NCI-H1694 treated with DMSO at 0.1 percent for 48 hours (cell line): ENCODE results near the gene SNAP47.
A peak's percentile ranks its signal among the peaks of the same experiment; 100 is the strongest.

Experiments used
- DNase-seq: peaks from one replicate; lab custom pipeline; 2025; lab: John Stamatoyannopoulos, UW

SNAP47 gene

GRCh38 chr1:227749225-227749624, 14.0 kb downstream of the SNAP47 start:
- DNase-seq: no peak

- no peak for DNase-seq
Observed at GRCh38 chr1:227749916-227750710, 14.9 kb downstream of the SNAP47 start.

- DNase-seq: peak; percentile 15
Observed at GRCh38 chr1:227753999-227754711, 18.9 kb downstream of the SNAP47 start.

- DNase-seq: no peak
Observed at GRCh38 chr1:227754958-227755357, 19.7 kb downstream of the SNAP47 start.

- DNase-seq: no peak
Observed at GRCh38 chr1:227756172-227756959, 21.1 kb downstream of the SNAP47 start.

- no peak for DNase-seq
Observed at GRCh38 chr1:227757781-227758180, 22.5 kb downstream of the SNAP47 start.

- no peak for DNase-seq
Observed at GRCh38 chr1:227758366-227758765, 23.1 kb downstream of the SNAP47 start.

GRCh38 chr1:227759341-227760300, 24.4 kb downstream of the SNAP47 start:
- DNase-seq: peak; percentile 85

- DNase-seq: no peak
Observed at GRCh38 chr1:227760377-227760776, 25.1 kb downstream of the SNAP47 start.

- DNase-seq: no peak
Observed at GRCh38 chr1:227761621-227762230, 26.5 kb downstream of the SNAP47 start.

- DNase-seq: peak; percentile 72
Observed at GRCh38 chr1:227762231-227762911, 27.1 kb downstream of the SNAP47 start.

- DNase-seq: no peak
Observed at GRCh38 chr1:227763246-227764018, 28.2 kb downstream of the SNAP47 start.

- no peak for DNase-seq
Observed at GRCh38 chr1:227764019-227764391, 28.8 kb downstream of the SNAP47 start.

GRCh38 chr1:227765261-227766014, 30.2 kb downstream of the SNAP47 start:
- no peak for DNase-seq

GRCh38 chr1:227766015-227766634, 30.9 kb downstream of the SNAP47 start:
- peak; percentile 50 for DNase-seq

GRCh38 chr1:227766653-227767277, 31.5 kb downstream of the SNAP47 start:
- no peak for DNase-seq

GRCh38 chr1:227767401-227768124, 32.3 kb downstream of the SNAP47 start:
- DNase-seq: no peak
